NCI-H524 (cell line): Measurements from ENCODE around the gene CHCHD3.

ENCODE experiments used
- DNase-seq, 2 experiments: peaks; one replicate each; lab custom pipeline; 2025; lab: John Stamatoyannopoulos, UW

The CHCHD3 gene

GRCh38 chr7:133081599-133082389 lies at the start of gene CHCHD3:
CHCHD3 (minus strand) TSS chr7:133082090; CDS start chr7:133081937, 153 bp downstream.
- peak; percentile 96 to 98 for DNase-seq

GRCh38 chr7:133130166-133130565 lies 48.3 kb upstream of the CHCHD3 start:
- DNase-seq = no peak

- no peak for DNase-seq
Measured at GRCh38 chr7:133126422-133126821, 44.5 kb upstream of the CHCHD3 start.

- DNase-seq = no peak
Measured at GRCh38 chr7:133124974-133125373, 43.1 kb upstream of the CHCHD3 start.

- DNase-seq = peak in 1 of 2 experiments; percentile 21
Measured at GRCh38 chr7:133121175-133121844, 39.4 kb upstream of the CHCHD3 start.

DNA sequence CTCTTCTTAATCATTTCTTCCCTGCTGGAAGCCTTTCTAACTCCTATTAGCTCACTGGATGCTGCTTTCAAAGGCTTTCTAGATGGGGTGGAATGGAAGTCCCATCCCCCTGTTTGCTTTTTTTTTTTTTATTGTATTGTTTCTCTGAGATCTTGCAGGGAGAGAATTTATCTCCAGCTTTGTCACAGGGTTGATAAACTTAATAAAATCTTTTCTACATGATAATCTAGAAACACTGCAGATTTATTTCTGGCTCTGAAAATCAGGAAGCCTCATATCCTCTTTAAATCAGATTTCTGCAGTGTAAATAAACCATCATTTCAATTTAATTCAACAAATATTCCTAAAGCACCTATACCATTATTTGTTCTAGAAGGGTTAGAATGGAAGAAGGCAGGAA lies 37.2 kb upstream of the CHCHD3 start:
- no peak for DNase-seq

DNA sequence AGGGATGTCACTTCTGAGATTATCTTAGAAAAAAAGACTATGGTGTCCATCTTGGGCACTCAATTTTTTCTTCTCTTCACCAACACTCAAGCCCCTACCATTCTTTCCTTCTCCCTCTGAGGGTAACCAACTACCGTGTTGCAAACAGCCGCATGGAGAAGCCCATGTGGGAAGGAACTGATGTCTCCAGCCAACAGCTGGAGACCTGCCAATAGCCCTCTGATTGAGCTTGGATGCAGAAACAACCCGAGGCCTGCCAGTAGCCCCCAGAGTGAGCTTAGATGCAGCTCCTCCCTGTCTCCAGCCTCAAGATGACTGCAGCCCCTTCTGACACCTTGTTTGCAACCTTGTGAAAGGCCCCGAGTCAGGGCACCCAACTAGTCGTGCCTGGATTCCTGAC lies 36.4 kb upstream of the CHCHD3 start:
- DNase-seq = no peak

DNA sequence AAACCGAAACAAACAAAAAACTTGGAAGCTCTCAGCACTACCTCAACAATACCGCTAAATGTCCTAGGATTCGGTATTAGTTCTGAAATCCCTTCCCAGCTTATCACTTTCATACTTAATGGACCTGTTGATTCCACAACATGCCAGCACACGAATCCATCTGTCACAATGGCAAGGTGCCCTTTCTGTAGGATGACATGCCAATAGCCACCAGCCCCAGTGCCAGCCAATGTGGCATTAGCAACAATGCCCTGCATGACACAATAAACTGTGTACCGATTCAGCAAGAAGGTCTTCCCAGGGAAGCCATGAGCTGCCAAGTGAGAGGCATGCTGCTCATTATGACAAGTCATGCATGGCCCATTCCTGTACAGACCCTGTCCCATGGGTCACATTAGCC lies 35.6 kb upstream of the CHCHD3 start:
- no peak for DNase-seq

GRCh38 chr7:133115596-133115995 lies 33.7 kb upstream of the CHCHD3 start:
- DNase-seq = no peak

DNA sequence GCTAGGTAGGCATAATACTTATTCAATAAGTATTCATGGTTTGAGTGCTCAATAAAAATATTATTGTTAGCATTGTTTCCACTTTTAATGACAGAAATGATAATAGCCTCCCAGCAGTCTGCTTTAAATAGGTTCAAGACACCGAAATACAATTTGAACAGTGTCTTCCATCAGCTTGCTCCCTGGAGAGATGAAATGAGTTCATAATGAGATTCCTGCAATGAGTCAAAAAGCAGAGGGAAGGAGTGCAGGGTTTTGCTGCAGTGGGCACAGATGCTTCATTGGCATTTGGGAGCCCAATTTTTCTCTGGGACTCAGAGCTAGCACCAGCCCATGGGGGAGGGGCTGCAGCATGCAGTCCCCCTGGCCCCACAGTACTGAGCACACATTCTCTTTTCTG lies 32.6 kb upstream of the CHCHD3 start:
- no peak for DNase-seq

- no peak for DNase-seq
Measured at GRCh38 chr7:133112976-133113375, 31.1 kb upstream of the CHCHD3 start.

GRCh38 chr7:133112335-133112734 lies 30.4 kb upstream of the CHCHD3 start:
- no peak for DNase-seq

- no peak for DNase-seq
Measured at GRCh38 chr7:133110312-133110711, 28.4 kb upstream of the CHCHD3 start.

GRCh38 chr7:133109816-133110215 lies 27.9 kb upstream of the CHCHD3 start:
- no peak for DNase-seq

DNA sequence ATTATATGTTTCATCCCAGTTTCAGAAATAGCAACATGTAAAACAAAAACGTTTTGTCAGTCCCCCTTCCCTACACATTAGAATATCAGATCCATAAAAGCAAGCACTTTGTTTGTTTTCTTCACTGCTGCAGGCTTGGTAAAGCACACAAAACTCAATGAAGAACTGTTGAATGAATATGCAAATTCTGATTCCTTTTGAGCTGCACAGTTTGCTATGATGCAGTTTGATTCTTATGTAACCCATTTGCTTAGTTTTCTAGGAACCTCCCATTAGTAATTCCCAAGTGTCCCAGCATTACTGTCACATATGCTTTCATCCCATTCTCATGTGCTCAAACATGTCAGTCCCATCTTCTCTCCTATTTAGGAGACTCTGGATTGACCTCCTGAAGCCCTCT lies 26.1 kb upstream of the CHCHD3 start:
- DNase-seq = no peak

GRCh38 chr7:133102276-133103060 lies 20.6 kb upstream of the CHCHD3 start:
- no peak for DNase-seq

DNA sequence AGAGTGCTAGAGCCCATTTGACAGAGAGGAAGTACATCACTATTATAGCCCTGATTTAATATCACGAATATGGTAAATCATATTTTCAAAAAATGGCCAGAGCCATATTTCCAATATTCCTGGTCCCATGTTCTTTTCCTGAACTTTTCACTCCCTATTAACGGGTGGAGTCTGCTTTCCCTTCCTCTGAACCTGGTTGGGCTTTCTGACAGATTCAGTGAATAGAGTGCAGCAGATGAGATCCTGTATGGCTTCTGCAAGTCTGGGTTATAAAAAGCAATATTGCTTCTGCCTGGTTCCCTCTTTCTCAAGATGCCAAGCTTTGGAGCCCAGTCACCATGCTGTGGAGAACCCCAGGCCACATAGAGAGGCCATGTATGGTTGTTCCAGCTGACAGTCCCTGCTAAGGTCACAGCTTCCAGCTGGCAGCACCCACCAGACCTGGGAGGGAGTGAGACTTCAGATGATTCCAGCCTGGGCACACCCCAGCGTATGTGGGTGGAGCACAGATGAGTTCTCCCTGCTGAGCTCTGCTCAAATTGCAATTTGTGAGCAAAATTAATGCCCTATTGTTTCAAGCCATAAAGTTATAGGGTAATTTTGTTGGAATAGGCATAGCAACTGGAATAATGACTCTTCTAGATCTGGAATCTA lies 17.9 kb upstream of the CHCHD3 start:
- no peak for DNase-seq

GRCh38 chr7:133095119-133095671 lies 13.3 kb upstream of the CHCHD3 start:
- no peak for DNase-seq

DNA sequence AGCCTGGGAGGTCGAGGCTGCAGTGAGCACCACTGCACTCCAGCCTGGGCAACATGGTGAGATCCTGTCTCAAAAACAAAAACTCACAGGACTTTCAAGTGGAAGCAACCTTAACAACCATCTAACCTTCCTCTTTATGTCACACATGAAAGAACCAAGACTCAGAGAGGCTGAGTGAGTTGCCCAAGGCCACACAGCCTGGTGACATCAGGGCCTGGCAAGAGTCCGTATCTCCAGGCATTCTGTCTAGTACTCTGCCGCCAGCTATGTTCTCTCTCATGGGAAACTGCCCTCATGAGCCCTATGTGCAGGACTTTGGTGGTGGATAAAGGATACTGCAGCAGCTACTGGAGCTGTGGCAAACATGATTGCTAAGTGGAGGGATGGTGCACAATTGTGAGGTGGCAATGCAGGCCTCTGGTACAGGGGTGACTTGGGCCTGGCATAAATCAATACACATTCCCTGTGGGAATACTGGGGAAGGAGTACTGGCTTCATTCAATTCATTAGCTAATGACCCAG lies 10.1 kb upstream of the CHCHD3 start:
- DNase-seq = no peak

DNA sequence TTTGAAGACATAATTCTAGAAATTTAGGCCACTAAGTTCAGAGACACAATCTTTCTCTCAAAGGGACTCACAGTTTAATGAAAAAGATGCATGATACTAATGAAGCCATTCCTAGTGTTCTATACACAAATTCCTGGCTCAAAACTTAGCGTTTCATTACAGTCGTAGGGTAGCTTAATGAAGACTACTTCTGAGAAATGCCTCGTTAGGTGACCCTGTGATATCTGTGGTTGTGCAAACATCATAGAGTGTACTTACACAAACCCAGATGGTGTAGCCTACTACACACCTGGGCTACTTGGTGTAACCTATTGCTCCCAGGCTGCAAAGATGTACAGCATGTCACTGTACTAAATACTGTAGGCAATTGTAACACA lies 488 bp upstream of the CHCHD3 start:
- DNase-seq = no peak

DNA sequence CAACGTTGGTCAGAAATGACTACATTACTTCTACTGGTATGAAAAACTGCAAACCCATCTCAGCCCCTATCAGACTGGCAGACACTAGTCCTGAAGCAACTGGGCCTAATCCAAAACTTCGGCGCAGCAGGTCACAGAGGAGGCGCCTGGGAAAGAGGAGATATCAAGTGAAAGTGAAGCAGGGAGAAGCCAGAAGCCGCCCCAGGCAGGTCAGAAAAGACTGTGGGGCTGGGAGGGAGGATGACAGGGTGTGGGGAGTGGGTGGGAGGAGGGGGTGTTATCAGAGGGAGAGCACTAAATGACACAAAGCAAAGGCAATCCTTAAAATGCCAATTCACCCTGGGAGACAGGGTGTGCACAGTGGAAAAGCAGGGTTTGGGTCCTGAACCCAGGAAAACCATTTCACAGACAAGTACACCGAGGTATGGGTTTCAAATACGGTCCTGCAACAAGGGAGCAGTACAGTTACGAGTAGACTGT lies 731 bp downstream of the CHCHD3 start:
- DNase-seq = no peak

GRCh38 chr7:133079296-133079695 lies 2.6 kb downstream of the CHCHD3 start:
- DNase-seq = no peak
